ENCODE data around the gene SLC7A5. TPM values are rescaled to one million over a fixed set of nuclear protein-coding genes. Genes with fewer than 3 reads are reported as not detected.

The SLC7A5 gene
- total and polyA plus RNA-seq, 2 of the 13 experiments (the other 11 are each of a cell fraction or from before 2014, with no cell fraction given) = 79.6 to 155 TPM

GRCh38 chr16:87860553-87861299, 8.6 kb downstream of the SLC7A5 start:
- peaks cover 3 to 11% of the 10 kb centered on the region in 2 experiments; a peak in 4 of 5 replicates for H3K36me3 ChIP-seq (replicated peaks in 1 of 2; ENCODE audit: control insufficient read depth in 1 of 2, insufficient read depth in 2 of 2, low read length in 2 of 2)
- H4K20me1 ChIP-seq (ENCODE audit: insufficient read depth, low read length) = peaks cover 56% of the 10 kb centered on the region
- peak overlapping the region; percentile 77 for H3K4me2 ChIP-seq (ENCODE audit: low read depth, low read length)
- peak overlapping the region; percentile 71 for H3K9ac ChIP-seq (ENCODE audit: insufficient read depth, low read depth, low read length)
- no peaks in the 10 kb centered on the region for H3K9me3 ChIP-seq (ENCODE audit: low read length)
- peak; percentile 84 for DNase-seq (ENCODE audit: low spot score)
- H2AFZ ChIP-seq (ENCODE audit: low read length) = no peak overlapping the region
- peaks cover 97% of the 10 kb centered on the region for H3K4me1 ChIP-seq (ENCODE audit: insufficient read depth, low read length)
- H3K4me3 ChIP-seq (replicated peaks in 1 of 3; ENCODE audit: insufficient read depth in 1 of 3, low read depth in 2 of 3, low read length in 3 of 3) = peak overlapping the region; percentile 6 to 66 (median 49); a peak in 5 of 6 replicates
- H3K27ac ChIP-seq (ENCODE audit: extremely low read length, insufficient read depth, low read length) = peak overlapping the region; percentile 98
- WGBS (ENCODE audit: low lambda C conversion rate) = 28% methylated on average over 21 of the region's 26 CpGs
- H3K79me2 ChIP-seq (ENCODE audit: insufficient read depth, low read length) = peaks cover 92% of the 10 kb centered on the region
- peak; percentile 64 for FAIRE-seq
- peak; percentile 9 for ATAC-seq
- no TSS peak for BruUV-seq (replicated peaks)
- CTCF ChIA-PET (ENCODE audit: low intra/inter-chr PET ratio, low total read pairs) = no interaction called here
- H3K27me3 ChIP-seq (ENCODE audit: control insufficient read depth in 1 of 2, insufficient read depth in 2 of 2, low read length in 2 of 2) = no peaks in the 10 kb centered on the region
- intact Hi-C loops (cut with micrococcal nuclease; ENCODE audit: unreplicated experiment) = no loop called here
- in situ Hi-C loops (cut with HindIII; ENCODE audit: extremely low pct_ligation_motif_present, low pct_unique_long_range_greater_than_20kb) = loop anchor here (25.0 kb wide), 1 partner anchor 473 kb away; the partner anchor contains the start of genes FBXO31 and MAP1LC3B
- POLR2A ChIA-PET = interaction anchor here (0.9 to 13.8 kb wide), 10 partner anchors 7 to 95 kb away, joined by 3 to 399 read pairs (median 4); partner anchors contain the start of genes KLHDC4 and SLC7A5
- TF ChIP-seq PAX8 (CRISPR knock-in tag; IDR thresholded peaks at IDR 0.05; ENCODE audit: borderline replicate concordance) = 0 out of 2 replicates have a peak, but pooled peaks have one; percentile 45
- peak; percentile 57 for TF ChIP-seq PATZ1 (CRISPR knock-in tag; IDR thresholded peaks at IDR 0.05)
- peak; percentile 72; the same call in 1 of the 2 replicates for TF ChIP-seq ZNF280D (CRISPR knock-in tag; IDR thresholded peaks at IDR 0.05)
- TF ChIP-seq ZNF792 (CRISPR knock-in tag; IDR thresholded peaks at IDR 0.05) = peak; percentile 23; the same call in 1 of the 2 replicates
- TF ChIP-seq SOX6 (IDR thresholded peaks at IDR 0.05) = no peak
- peak; percentile 35; the same call in 1 of the 2 replicates for TF ChIP-seq SOX6 (CRISPR knock-in tag; IDR thresholded peaks at IDR 0.05)
- TF ChIP-seq MAFF (IDR thresholded peaks at IDR 0.05; ENCODE audit: low read depth, low read length) = peak; percentile 60; the same call in 1 of the 2 replicates
- TF ChIP-seq ZNF446 (CRISPR knock-in tag; IDR thresholded peaks at IDR 0.05) = 0 out of 2 replicates have a peak, but pooled peaks have one; percentile 50
- no peak for TF ChIP-seq HOXA7 (CRISPR knock-in tag; IDR thresholded peaks at IDR 0.05)
- peak; percentile 77 for TF ChIP-seq ZBTB38 (CRISPR knock-in tag; IDR thresholded peaks at IDR 0.05)
- peak; percentile 65; the same call in 1 of the 2 replicates for TF ChIP-seq ZMYM3 (CRISPR knock-in tag; IDR thresholded peaks at IDR 0.05)
- TF ChIP-seq TEAD3 (CRISPR knock-in tag; optimal IDR thresholded peaks at IDR 0.05; ENCODE audit: borderline replicate concordance) = peak; percentile 54
- TF ChIP-seq FOXK1 (CRISPR knock-in tag; IDR thresholded peaks at IDR 0.05; ENCODE audit: borderline replicate concordance, low read depth) = peak; percentile 36; the same call in 1 of the 2 replicates
- TF ChIP-seq RAD21 (CRISPR knock-in tag; IDR thresholded peaks at IDR 0.05) = 0 out of 2 replicates have a peak, but pooled peaks have one; percentile 7
- peak; percentile 71; the same call in 1 of the 2 replicates for TF ChIP-seq ZSCAN25 (CRISPR knock-in tag; IDR thresholded peaks at IDR 0.05)
- TF ChIP-seq ZNF350 (CRISPR knock-in tag; IDR thresholded peaks at IDR 0.05; ENCODE audit: borderline replicate concordance, low read depth) = peak; percentile 2; the same call in 1 of the 2 replicates
- TF ChIP-seq ZNF331 (CRISPR knock-in tag; IDR thresholded peaks at IDR 0.05) = 0 out of 2 replicates have a peak, but pooled peaks have one; percentile 25
